Left cardiac atrium (tissue), 4 donors: ENCODE measurements around the gene HRCT1. TPM values are rescaled to one million over a fixed set of nuclear protein-coding genes. Genes with fewer than 3 reads are reported as not detected.
"Not testable (repeated sequence)": the region's sequence is repeated elsewhere in the genome, so short reads cannot be mapped to it uniquely, and the experiment has no call there.

ENCODE experiments used
- ATAC-seq, 2 donors: fragments of 200-7000 bp; cut with Tn5 transposase; one replicate each; pipeline ENCODE4 v1.9.1; 2020; ENCODE audit warnings: mild to moderate bottlenecking in 2 of 2, moderate library complexity in 2 of 2
- DNase-seq: peaks from one replicate; pipeline ENCODE4 v3.0.0-alpha.2; 2020
- intact Hi-C, 2 donors: fragments of 100-400 bp; cut with DNase I; formaldehyde crosslinking; loops; one replicate each; pipeline versions ENCODE4 v1.14.1 to v1.15.1; 2022 to 2023
- total RNA-seq, 2 donors: library from RNA; stranded (reverse); fragmentation: NEBNext Ultra II Directional; extraction: Animal tissue kit (Norgen Biotek cat#: 25700); gene quantifications; one replicate each; pipeline ENCODE4 v1.2.1, GENCODE V29; 2021
- donor health status: DM: no; HTN: yes; CAD: no.
- donor health status: DM: no; HTN: yes; CAD: no; lungs with severe emphysema.
- donor health status: DM: yes; HTN: yes; CAD: no.
- donor health status: Dilated cardiomyopathy.

The HRCT1 gene
- total RNA-seq, 2 donors from 2014 or later: 4.6 to 9.3 TPM

DNA sequence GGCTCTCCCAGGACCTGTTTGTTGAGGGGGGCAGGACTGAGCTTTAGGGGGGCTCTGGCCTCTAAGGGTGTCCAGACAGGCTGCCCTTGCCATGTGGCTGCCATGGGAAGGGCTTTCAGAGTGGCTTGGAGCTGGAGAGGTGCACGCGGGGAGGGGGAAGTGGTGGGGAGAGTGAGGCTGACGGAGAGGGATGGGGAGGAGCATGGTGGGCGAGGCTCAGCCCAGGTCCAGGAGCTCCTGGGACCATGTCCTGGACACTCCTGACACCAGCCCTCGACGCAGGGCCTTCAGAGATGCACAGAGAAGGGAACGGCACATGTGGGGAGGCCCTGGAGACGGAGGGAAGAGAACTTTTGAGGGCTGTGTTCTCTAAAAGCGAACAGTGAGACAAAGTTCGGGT is 5.7 kb downstream of the HRCT1 start:
- no peak for ATAC-seq
- intact Hi-C loops: no loop called here
- peak; percentile 42 for DNase-seq

DNA sequence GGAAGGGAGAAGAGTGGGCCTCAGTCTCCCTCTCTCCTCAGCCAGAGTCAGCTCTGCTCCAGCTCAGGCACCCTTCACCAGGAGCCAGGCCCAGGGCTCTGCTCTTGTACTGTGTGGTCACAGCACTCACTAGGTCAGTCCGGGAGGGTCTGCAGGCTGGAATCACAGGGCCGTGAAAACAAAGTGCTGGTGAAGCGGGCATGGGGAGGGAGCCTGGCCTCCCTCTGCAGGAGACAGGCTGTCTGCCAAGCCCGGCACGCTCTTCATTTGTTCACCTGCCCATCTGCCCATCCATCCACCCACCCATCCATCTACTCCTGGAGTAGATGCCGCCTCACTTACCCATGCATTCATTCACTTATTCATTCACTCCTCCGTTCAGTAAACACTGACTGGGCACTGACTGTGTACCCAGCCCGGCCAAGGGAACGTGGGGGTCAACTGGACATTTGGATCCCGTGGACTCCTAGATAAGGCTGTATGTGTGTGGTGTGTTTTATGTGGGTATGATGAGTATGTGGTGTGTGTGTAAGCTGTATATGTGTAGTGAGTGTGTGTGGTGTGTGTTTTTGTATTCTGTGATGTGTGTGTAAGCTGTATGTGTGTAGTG is 6.9 kb downstream of the HRCT1 start:
- intact Hi-C loops: no loop called here
- ATAC-seq (no peak), DNase-seq (no peak)

DNA sequence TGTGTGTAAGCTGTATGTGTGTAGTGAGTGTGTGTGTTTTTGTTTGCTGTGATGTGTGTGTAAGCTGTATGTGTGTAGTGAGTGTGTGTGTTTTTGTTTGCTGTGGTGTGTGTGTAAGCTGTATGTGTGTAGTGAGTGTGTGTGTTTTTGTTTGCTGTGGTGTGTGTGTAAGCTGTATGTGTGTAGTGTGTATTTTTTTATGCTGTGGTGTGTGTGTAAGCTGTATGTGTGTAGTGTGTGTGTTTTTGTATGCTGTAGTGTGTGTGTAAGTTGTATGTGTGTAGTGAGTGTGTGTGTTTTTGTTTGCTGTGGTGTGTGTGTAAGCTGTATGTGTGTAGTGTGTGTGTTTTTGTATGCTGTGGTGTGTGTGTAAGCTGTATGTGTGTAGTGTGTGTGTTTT is 7.4 kb downstream of the HRCT1 start:
- ATAC-seq, intact Hi-C loops: not testable (repeated sequence)

DNA sequence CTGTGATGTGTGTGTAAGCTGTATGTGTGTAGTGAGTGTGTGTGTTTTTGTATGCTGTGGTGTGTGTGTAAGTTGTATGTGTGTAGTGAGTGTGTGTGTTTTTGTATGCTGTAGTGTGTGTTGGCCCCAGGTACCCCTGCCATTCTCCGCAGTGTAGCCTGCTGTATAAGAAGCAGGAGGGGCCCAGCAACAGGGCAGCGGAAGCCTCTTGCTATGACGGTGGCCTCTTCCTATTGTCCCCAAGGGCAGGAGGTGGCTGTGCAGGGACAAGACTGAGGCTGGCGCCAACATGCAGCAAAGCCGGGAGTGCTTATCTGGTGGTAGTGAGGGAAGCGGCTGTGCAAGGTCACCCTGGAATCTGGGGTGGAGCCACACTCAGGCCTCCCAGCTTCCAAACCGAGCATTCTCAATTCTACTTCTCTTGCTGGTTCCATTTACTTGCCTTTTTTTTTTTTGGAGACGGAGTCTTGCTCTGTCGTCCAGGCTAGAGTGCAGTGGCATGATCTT is 8.4 kb downstream of the HRCT1 start:
- ATAC-seq (peak; percentile 86 to 92), DNase-seq (peak; percentile 85)
- intact Hi-C loops: no loop called here

More for the DNA sequence above, 7.4 kb downstream of the HRCT1 start:
- DNase-seq: not testable (repeated sequence)

DNA sequence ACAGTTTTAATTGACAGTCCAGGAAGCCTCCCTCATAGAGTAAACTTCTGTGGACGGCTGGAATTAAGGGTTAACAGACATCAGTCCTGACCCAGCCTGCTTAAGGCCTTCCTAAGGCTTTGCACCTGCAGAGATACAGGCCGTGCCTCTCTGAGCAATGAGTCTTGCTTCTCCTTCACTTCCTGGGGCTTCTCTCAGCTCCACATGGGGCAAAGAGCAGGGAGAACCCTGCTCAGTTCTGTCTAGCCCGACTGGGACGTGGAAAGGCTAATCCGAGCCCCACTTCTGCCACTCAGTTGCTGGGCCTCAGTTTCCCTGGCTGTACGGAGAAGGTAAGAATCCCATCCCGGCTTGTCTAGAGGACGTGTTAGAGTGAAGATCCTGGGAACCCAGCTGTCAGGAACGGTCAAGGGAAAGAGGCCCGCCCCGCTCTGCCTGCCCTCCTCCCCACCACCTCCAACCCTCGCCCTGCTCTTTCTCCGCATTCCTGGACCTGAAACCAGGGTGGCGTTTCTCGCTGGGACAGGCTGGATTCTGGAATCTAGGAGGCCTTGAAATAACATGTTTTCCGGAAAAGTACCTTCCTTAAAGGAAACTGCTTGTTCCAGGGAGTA is 9.8 kb downstream of the HRCT1 start:
- DNase-seq: peak; percentile 53
- no peak for ATAC-seq

DNA sequence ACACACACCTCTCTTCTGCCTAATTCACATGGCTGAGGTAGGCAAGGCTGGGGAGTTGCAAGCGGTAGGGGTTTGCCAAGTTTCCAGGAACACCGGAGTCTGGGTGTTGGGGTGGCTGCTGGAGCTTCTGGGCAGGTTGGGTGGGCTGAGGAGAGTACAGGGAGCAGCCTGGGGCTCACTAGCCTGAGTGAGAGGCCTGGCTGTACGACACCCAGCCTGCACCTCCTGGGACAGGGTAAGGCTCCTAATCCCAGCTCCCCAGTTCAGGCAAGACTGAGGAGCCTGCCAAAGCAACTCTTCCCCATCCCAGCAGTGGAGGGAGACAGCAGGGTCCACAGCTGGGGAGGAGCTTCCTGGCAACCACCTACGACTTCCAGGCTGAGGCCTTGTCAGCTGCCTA is 11.3 kb downstream of the HRCT1 start:
- DNase-seq: no peak
- intact Hi-C loops: no loop called here
- ATAC-seq: no peak

More for the DNA sequence above, 9.8 kb downstream of the HRCT1 start:
- intact Hi-C loops: no loop called here

DNA sequence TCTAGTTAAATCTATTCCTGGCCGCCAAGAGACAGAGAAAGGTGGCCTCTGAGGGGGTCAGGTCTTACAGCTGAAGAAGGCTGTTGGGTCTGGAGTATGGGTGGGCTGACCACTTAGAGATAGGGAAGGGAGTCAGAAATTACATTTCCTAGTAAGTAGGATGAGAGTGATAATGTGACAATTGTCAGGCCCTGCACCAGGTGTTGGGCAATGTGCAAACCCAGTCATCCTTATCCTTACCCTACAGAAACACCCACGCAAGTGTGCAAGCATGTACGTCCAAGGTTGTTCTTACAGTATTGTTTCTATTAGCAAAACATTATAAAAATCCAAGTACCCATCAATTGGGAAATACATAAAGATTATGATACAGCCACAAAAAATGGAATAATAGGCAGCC is 12.8 kb downstream of the HRCT1 start:
- DNase-seq: no peak
- intact Hi-C loops: no loop called here
- ATAC-seq: no peak

DNA sequence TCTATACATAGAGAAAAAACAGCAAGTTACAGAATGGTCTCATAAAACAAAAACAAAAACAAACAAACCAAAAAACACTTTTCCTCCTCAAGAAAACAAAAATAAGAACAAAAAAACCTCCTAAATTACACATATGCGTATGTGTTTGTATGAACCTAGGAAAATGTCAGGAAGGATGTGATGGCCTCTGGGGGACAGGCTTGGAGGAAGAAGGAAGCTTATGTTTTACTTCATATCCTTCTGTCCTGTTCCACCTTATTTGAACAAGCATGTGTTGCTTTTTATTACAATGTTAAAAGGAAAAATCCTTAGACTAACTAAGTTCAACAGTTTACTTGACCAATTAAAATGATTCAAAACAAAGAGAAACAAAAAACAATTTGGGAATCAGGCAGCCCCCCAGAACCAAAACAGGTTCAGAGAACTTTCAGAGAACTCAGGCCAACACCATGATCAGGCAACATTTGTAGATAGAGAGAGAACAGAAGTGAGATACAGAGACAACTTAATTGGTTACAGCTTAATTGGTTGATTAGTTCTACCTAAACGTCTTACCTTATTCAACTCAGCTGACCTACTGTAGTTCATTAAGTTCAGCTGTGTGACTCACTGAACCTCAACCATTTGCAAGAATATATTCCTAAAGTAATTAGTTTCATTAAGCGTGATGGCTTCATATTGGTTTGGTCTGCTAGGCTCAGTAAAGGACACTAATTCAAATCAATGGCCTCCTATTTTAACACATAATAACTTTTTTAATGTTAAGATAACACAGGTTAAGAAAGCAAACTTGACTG is 13.4 kb downstream of the HRCT1 start:
- intact Hi-C loops: no loop called here
- no peak for DNase-seq
- ATAC-seq: no peak

DNA sequence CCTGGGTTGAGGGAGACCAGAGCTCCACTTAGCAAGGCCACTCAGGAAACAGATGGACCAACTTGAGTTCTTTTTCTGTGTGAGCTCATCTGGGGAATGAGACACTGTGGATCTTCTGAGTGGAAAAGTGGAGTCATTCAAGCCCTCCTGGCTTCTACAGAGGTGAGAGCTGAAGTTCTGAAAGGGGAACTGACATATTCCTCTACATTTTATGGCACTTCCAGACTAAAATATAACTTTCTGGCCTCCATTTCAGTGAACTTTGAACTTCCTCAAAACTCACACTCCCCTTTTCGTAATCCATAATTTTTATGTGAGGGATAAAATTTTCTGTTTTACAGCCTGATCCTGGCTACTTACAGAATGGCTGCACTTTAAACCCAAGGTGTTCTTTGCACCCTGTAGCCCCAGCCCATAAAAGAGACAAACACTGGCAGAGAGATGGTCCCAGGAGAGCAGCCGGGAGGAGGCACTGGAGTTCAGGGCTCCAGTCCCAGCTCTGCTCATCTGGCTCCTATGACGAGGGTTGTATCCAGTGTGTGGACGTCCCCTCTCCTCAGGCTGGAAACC is 14.1 kb downstream of the HRCT1 start:
- intact Hi-C loops: no loop called here
- ATAC-seq: no peak
- DNase-seq: no peak

DNA sequence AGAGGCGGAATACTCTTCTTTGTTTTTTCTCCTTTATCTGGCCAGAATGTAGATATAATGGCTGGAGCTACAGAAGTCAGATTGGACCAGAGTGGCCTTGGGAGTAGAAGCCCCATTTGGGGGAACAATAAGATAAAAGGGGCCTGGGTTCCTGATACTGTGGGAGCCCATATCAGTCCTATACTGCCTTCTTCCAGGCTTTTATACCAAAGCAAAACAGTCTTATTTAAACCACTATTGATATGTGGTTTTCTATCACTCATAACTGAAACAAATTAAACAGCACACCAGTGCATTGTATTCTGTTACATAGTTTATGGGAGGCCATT is 17.6 kb downstream of the HRCT1 start:
- intact Hi-C loops: no loop called here
- no peak for DNase-seq
- ATAC-seq: no peak

DNA sequence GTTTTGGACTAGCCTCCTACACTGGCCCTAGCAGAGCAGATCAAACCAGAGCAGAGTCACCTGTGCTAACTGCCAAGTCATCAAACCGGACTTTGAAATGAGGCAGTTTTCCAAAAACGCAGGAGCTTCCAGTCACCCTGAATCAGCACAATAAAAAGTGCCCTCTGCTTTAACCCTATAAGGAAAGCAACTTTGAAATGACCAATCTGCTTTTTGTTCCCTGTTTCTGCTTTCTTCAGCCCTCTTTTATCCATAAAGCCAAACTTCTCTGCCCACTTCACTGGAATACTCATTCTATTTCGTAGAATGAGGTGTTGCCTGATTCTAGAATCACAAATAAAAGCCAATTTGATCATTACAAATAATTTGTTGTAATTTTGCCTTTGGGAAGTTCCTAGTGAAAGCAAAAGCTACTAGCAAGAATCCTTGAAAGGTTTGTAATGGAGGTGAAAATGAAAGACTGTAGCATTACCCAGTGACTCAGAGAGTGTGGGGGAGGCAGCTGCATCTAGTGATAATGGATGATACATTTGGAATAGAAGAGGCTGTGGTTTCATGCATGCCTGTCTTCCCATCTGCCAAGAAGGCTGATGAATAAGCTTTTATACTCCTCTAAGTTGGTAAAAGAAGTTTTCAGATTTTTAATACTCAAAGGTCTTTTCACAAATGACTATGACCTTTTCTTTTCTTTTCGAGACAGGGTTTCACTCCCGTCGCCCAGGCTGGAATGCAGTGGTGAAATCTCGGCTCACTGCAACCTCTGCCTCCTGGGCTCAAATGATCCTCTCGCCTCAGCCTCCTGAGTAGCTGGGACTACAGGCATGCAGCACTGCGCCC is 18.1 kb downstream of the HRCT1 start:
- ATAC-seq (peak; percentile 65 to 97), DNase-seq (no peak)
- intact Hi-C loops: no loop called here

DNA sequence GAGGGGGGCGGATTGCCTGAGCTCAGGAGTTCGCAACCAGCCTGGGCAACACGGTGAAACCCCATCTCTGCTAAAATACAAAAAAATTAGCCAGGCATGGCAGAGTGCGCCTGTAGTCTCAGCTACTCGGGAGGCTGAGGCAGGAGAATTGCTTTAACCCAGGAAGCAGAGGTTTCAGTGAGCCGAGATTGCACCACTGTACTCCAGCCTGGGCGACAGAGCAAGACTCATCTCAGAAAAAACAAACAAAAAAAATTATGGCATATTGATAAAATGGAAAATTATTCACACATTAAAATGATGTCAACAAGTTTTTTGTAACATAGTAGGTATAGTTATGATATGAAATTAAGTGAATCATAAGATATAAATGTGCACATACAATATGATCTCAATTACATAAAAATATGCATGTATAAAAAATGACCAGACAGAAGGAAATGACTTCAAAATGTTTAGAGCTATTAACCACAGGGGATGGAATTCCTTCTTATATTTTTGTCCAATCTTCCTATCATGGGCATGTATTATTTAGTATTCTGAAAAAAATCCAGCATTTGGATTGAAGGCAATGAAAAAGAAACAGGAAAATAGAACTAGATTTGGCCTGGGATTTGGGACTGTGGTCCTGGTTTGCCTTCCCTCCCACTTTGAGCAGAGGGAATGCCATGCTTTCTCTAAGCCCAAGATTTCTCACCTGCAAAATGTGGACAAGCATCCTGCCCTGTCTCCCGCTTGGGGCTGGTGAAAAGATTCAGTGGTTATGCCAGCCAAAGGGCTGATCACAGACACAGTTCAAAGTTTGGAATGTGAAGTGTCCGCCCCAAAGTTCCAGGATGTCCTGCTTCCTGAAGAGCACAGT is 22.8 kb downstream of the HRCT1 start:
- ATAC-seq (peak in 1 of 2 donors; percentile 23), DNase-seq (no peak)
- intact Hi-C loops: no loop called here

DNA sequence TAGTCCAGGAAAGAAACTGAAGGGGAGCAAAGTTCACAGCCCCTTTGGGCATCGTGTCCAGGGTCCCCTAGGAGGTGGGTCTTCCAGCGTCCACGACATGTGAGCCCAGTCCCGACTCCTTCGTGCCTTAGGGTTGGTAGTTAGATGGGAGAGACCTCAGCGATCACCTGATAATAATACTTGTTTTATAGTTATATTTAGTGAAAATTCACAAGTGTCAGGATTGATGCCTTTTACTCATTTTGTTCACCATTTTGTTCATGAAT is 23.4 kb downstream of the HRCT1 start:
- DNase-seq: no peak
- intact Hi-C loops: no loop called here
- no peak for ATAC-seq

DNA sequence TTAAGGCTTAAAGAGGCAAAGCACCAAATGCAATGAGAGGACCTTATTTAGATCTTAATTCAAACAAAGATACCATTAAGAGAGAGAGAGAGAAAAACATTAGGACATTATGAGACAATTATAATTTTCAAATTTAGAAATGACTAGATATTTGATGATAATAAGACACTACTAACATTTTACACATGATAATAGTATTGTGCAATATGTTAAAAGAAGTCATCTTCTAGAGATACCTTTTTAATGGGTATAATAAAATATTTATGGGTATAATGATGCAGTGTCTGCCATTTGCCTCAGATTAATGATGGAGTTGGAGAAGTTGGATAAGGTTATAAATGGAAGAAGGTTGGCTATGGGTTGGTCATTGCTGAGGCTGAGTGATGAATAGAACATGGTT is 24.5 kb downstream of the HRCT1 start:
- intact Hi-C loops: no loop called here

DNA sequence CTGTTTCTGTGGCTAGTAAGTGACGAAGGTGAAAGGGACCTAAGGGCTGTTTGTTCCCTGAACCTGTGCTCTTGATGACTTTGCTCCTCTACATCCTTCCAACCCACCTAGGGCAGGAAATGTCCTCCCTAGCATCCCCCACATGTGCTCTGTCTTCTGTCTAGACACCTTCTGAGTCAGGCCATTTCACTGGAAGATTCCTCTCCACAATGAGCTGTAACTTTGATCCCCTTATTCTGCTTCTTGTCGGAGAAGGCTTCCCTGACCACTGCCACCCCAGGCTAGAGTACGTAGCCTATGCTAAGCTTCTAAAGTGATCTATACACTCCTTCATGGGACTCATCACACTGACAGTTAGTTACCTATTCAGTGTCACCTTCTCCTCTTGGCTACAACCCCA is 25.0 kb downstream of the HRCT1 start:
- intact Hi-C loops: no loop called here
- ATAC-seq (no peak), DNase-seq (no peak)

More for the DNA sequence above, 24.5 kb downstream of the HRCT1 start:
- DNase-seq (no peak), ATAC-seq (no peak)

DNA sequence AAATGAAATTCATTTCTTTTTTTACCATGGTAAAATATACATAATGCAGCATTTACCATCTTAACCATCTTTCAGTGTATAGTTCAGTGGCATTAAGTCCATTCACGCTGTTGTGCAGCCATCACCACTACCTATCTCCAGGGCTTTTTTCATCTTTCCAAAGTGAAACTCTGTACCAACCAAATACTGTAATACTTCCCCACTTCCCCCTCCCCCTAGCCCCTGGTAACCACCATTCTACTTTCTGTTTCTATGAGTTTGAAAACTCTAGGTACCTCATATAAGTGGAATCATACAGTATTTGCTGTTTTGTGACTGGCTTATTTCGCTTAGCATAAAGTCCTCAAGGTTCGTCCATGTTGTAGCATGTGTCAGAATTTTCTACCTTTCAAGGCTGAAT is 26.7 kb downstream of the HRCT1 start:
- intact Hi-C loops: no loop called here
- no peak for ATAC-seq
- no peak for DNase-seq

DNA sequence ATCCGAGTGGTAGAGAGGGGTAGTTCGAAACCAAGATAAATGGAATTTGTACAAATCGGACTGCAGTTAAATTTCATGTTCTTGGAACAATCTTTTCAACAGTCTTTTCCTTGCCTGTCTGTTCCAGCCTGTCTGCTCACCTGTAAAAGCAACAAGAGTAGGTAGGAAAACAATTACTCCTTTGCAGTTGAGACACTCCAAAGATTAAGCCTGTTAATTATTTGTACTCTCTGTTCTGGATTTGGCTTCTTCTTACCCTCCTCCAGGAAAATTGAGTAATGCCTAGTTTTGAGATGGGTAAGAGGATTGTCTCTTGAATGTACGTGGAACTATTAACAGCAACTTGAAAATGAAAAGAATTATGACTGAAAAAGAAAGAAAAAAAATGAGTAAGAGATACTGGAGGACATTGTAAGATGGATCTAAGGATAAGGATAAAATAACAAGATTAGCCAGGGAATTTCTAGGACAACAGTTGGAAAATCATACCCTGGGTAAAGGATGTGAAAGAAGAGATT is 27.6 kb downstream of the HRCT1 start:
- ATAC-seq (peak in 1 of 2 donors; percentile 41), DNase-seq (no peak)
- intact Hi-C loops: no loop called here

DNA sequence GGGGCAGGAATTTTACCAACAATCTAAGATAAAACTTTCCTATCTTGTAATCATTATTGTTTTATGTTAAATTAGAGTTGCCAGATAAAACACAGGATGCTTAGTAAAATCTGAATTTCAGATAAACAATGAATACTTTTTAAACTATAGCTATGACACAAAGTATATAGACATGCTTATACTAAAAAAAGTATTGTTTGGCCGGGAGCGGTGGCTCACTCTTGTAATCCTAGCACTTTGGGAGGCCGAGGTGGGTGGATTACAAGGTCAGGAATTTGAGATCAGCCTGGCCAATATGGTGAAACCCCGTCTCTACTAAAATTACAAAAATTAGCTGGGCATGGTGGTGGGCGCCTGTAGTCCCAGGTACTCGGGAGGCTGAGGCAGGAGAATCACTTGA is 28.1 kb downstream of the HRCT1 start:
- ATAC-seq, DNase-seq, intact Hi-C loops: not testable (repeated sequence)
